Nephron progenitor cell (in vitro differentiated cells): ENCODE measurements around the gene LRRC7.

ENCODE experiments used
- DNase-seq: peaks from one replicate; pipeline ENCODE4 v3.0.0; 2021
- H3K27ac Mint-ChIP-seq: 2 replicates; pipeline ENCODE4 v1.8.0; 2021; ENCODE audit warnings: mild to moderate bottlenecking, moderate library complexity, mixed read lengths
- H3K27me3 Mint-ChIP-seq: 2 replicates; pipeline ENCODE4 v1.8.0; 2021; ENCODE audit warnings: mild to moderate bottlenecking, low read depth, mixed read lengths; ENCODE audit not compliant: poor library complexity
- H3K36me3 Mint-ChIP-seq: 2 replicates; pipeline ENCODE4 v1.8.0; 2021; ENCODE audit warnings: low read depth, mixed read lengths
- H3K4me1 Mint-ChIP-seq: 2 replicates; pipeline ENCODE4 v1.8.0; 2021; ENCODE audit warnings: mixed read lengths
- H3K4me3 Mint-ChIP-seq: 2 replicates; pipeline ENCODE4 v1.8.0; 2021; ENCODE audit warnings: mild to moderate bottlenecking, moderate library complexity, mixed read lengths
- H3K9me3 Mint-ChIP-seq: 2 replicates; pipeline ENCODE4 v1.8.0; 2021; ENCODE audit warnings: mild to moderate bottlenecking, moderate library complexity, mixed read lengths
- TF ChIP-seq, protein P1 (sequence below): fragments of 200-600 bp; sonication (generic); IDR thresholded peaks from 2 replicates; pipeline ENCODE4 v1.5.0; 2021; ENCODE audit warnings: antibody characterized with exemption

Gene LRRC7

DNA sequence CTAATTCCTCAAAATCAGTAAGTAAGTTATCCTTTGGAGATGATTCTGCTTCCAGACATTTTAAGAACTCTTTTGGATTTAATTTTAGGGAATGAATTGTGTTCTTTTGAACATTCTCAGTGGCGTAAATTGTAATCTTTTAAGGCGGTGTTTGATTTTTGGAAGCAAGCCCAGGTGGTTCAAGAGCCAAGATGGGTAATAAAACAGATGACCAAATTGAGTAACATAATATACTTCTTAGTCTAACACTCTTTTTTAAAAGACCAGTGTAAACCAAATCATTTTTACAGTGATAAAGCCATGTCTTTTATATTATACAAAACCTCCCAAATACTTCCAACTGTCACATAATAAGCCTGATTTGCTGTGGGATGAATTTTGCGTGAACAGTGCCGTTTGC lies 503.9 kb downstream of the LRRC7 start:
- DNase-seq = no peak
- H3K4me1 Mint-ChIP-seq = no peaks in the 10 kb centered on the region
- H3K4me3 Mint-ChIP-seq = no peak overlapping the region
- TF ChIP-seq, protein P1, sequence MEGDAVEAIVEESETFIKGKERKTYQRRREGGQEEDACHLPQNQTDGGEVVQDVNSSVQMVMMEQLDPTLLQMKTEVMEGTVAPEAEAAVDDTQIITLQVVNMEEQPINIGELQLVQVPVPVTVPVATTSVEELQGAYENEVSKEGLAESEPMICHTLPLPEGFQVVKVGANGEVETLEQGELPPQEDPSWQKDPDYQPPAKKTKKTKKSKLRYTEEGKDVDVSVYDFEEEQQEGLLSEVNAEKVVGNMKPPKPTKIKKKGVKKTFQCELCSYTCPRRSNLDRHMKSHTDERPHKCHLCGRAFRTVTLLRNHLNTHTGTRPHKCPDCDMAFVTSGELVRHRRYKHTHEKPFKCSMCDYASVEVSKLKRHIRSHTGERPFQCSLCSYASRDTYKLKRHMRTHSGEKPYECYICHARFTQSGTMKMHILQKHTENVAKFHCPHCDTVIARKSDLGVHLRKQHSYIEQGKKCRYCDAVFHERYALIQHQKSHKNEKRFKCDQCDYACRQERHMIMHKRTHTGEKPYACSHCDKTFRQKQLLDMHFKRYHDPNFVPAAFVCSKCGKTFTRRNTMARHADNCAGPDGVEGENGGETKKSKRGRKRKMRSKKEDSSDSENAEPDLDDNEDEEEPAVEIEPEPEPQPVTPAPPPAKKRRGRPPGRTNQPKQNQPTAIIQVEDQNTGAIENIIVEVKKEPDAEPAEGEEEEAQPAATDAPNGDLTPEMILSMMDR = no peak
- H3K9me3 Mint-ChIP-seq = no peaks in the 10 kb centered on the region
- H3K27me3 Mint-ChIP-seq = peaks cover 6% of the 10 kb centered on the region
- no peaks in the 10 kb centered on the region for H3K36me3 Mint-ChIP-seq
- H3K27ac Mint-ChIP-seq = no peak overlapping the region

DNA sequence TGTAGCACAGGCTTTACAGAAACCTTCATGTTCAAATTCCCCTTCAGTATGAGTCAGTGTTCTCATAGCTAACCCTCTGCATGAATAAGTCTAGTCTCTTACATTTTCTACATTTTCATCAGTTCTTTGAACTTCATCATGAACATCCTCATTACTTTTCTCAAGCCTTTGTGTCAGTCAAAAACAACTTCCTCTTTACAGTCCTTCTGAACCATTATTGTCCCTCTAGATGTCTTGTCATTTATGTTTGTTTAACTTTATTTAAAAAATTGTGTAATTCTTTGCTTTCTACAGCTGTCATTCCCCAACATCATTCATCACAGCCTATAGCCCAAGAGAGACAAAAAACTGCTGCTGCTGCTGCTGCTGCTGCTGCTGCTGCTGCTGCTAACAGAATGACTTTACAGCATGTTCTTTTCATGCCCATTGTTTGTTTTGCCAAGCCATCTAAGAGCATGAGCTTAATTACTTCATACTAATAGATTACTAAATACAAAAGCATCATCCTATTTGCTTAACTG lies 504.6 kb downstream of the LRRC7 start:
- H3K4me1 Mint-ChIP-seq = no peaks in the 10 kb centered on the region
- H3K27ac Mint-ChIP-seq = no peak overlapping the region
- TF ChIP-seq, protein P1 = no peak
- H3K4me3 Mint-ChIP-seq = no peak overlapping the region
- DNase-seq = no peak
- H3K9me3 Mint-ChIP-seq = no peaks in the 10 kb centered on the region
- peaks cover 6% of the 10 kb centered on the region for H3K27me3 Mint-ChIP-seq
- H3K36me3 Mint-ChIP-seq = no peaks in the 10 kb centered on the region

DNA sequence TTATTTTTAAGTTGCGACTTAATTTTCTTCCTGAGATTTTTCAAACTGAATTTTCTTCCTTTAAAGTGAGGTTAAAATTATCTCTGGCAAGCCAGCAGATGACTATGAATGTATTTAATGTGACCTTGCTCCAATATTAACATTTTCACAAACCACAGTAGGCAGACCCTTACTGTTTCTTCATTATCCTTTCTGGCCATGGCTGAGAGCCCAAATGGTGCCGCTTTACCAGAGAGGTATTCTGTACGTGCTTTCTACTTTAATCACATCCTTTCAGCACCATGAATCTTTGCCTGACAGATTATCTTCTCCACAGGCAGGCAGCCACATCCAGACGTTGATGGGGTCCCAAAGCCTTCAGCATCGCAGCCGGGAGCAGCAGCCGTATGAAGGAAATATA lies 508.0 kb downstream of the LRRC7 start:
- TF ChIP-seq, protein P1 = no peak
- Mint-ChIP-seq H3K27ac (no peak overlapping the region), H3K4me1 (no peaks in the 10 kb centered on the region), H3K36me3 (no peaks in the 10 kb centered on the region), H3K27me3 (peaks cover 6% of the 10 kb centered on the region), H3K4me3 (no peak overlapping the region), H3K9me3 (no peaks in the 10 kb centered on the region)
- no peak for DNase-seq

DNA sequence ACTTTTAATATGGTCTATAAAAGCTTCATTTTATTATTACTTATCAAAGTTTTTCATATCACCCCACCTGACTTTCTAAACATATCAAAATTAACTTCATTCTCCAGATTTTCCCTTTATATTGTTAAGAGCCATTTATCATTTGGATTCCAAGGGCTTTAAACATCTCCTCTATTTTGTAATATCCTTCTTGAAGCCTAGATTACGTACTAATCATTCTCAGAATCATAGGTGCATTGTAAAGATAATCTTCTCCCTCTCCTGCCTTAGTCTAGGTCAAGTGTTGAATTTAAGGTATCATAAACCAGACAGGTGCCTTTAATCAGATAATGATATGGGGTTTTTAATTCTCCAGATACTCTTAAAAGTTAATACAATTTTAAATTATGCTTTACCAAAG lies 509.3 kb downstream of the LRRC7 start:
- no peaks in the 10 kb centered on the region for H3K4me1 Mint-ChIP-seq
- DNase-seq = no peak
- H3K36me3 Mint-ChIP-seq = no peaks in the 10 kb centered on the region
- peaks cover 6% of the 10 kb centered on the region for H3K27me3 Mint-ChIP-seq
- H3K9me3 Mint-ChIP-seq = no peaks in the 10 kb centered on the region
- H3K27ac Mint-ChIP-seq = no peak overlapping the region
- TF ChIP-seq, protein P1 = no peak
- H3K4me3 Mint-ChIP-seq = no peak overlapping the region

DNA sequence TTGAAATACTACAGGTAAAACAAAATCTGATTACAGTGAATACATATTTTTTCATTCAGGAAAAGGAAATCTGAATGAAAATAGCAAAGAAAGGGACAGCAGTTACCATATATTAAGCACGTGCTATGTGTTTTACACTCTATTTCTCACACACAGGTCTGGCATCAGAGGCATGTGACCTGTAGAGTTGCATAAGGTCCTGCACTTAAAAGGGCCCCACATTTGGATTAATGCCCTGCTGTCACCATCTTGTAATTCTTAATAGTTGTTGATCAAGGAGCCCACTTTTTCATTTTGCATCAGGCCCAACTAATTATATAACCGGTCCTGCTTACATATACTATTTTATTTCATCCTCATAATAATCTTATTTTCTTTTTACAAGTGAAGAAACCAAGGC lies 511.8 kb downstream of the LRRC7 start:
- no peak overlapping the region for H3K4me3 Mint-ChIP-seq
- H3K27me3 Mint-ChIP-seq = peaks cover 6% of the 10 kb centered on the region
- DNase-seq = no peak
- no peaks in the 10 kb centered on the region for H3K4me1 Mint-ChIP-seq
- H3K9me3 Mint-ChIP-seq = no peaks in the 10 kb centered on the region
- no peaks in the 10 kb centered on the region for H3K36me3 Mint-ChIP-seq
- TF ChIP-seq, protein P1 = no peak
- no peak overlapping the region for H3K27ac Mint-ChIP-seq

DNA sequence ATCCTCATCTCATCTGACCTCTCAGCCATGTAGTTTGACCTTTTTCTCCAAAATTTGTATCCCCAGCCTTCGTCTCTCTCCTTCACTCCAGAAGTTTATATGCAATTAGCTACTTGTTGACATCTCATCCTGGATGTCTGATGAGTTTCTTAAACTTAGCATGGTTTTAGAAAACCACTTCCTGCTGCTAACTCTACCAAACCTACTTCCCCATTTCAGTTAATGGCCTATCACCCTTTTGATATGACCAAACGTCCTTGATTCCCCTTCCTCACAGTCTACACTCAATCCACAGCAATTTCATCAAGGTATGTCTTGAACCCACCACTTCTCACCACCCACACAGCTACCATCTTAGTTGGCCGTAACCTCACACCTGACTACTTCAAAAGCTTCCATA lies 515.8 kb downstream of the LRRC7 start:
- H3K4me1 Mint-ChIP-seq = no peaks in the 10 kb centered on the region
- DNase-seq = no peak
- no peaks in the 10 kb centered on the region for H3K27me3 Mint-ChIP-seq
- H3K4me3 Mint-ChIP-seq = no peak overlapping the region
- TF ChIP-seq, protein P1 = no peak
- H3K36me3 Mint-ChIP-seq = no peaks in the 10 kb centered on the region
- H3K27ac Mint-ChIP-seq = no peak overlapping the region
- H3K9me3 Mint-ChIP-seq = no peaks in the 10 kb centered on the region
